HCT116 (cell line): Measurements from ENCODE around the gene GAD1. TPM values are rescaled to one million over a fixed set of nuclear protein-coding genes. Genes with fewer than 3 reads are reported as not detected.

Experiments used
- ATAC-seq: fragments of 200-7000 bp; cut with Tn5 transposase; 2 replicates; pipeline ENCODE4 v1.9.1; 2020; ENCODE audit warnings: mild to moderate bottlenecking, moderate library complexity
- BruUV-seq: library from RNA; stranded (reverse); fragments of 400-500 nt; replicated peaks from 2 replicates; lab custom pipeline; 2021; lab: Mats Ljungman, UMichigan
- CTCF ChIA-PET: fragments of 300-600 bp; sonication (Branson Sonifier 250); formaldehyde crosslinking; loops from one replicate; lab custom pipeline; 2021; ENCODE audit warnings: antibody characterized with exemption; lab: Charles Lee
- POLR2A ChIA-PET: fragments of 300-600, 350-600 bp; sonication (Branson Sonifier 250); formaldehyde crosslinking; loops from one replicate; lab custom pipeline; 2021; ENCODE audit warnings: antibody characterized with exemption; lab: Charles Lee
- RAD21 ChIA-PET, 2 experiments: fragments of 300-600 bp; sonication (Branson Sonifier 250); formaldehyde crosslinking; loops; one replicate each; lab custom pipeline; 2023; ENCODE audit warnings: low total read pairs in 2 of 2; ENCODE audit not compliant: uncharacterized antibody in 2 of 2, unreplicated experiment in 2 of 2, low non-redundant PET in 1 of 2; lab: Charles Lee
- DNase-seq: peaks from one replicate; pipeline ENCODE4 v3.0.0-alpha.2; 2010; ENCODE audit warnings: low read depth, low spot score
- H2AFZ ChIP-seq: fragments of 200-600 bp; shearing (Covaris generic), sonication (generic); 2 replicates; pipeline ENCODE4 v1.6.1; 2017; ENCODE audit warnings: low read depth, mixed run types, mixed read lengths, antibody characterized with exemption, low read length; ENCODE audit not compliant: poor library complexity, severe bottlenecking
- H3K27ac ChIP-seq: 2 replicates; pipeline ENCODE4 v1.5.1; 2012; ENCODE audit warnings: low read depth, low read length
- H3K27me3 ChIP-seq: fragments of 200-600 bp; sonication (generic); 2 replicates; pipeline ENCODE4 v1.6.1; 2016; ENCODE audit warnings: mixed run types, low read length, mixed read lengths; ENCODE audit not compliant: insufficient read depth
- H3K36me3 ChIP-seq, 2 experiments: fragments of 200-500 bp in 1 of 2; fragments of 200-600 bp in 1 of 2; sonication (Bioruptor generic) in 1 of 2; sonication (generic) in 1 of 2; 2 replicates each; pipeline versions ENCODE4 v1.5.1 to v1.6.1; 2014 to 2016; ENCODE audit warnings: low read length in 2 of 2, inconsistent platforms in 1 of 2, mixed read lengths in 1 of 2, mixed run types in 1 of 2; ENCODE audit not compliant: insufficient read depth in 2 of 2, control insufficient read depth in 1 of 2
- H3K4me1 ChIP-seq, 2 experiments: fragments of 200-600 bp in 1 of 2; sonication (generic) in 1 of 2; 2 replicates each; pipeline versions ENCODE4 v1.5.1 to v1.6.1; 2012 to 2017; ENCODE audit warnings: low read length in 2 of 2, inconsistent platforms in 1 of 2, mild to moderate bottlenecking in 1 of 2, mixed read lengths in 1 of 2, mixed run types in 1 of 2, moderate library complexity in 1 of 2; ENCODE audit not compliant: insufficient read depth in 2 of 2, control insufficient read depth in 1 of 2
- H3K4me2 ChIP-seq: fragments of 200-600 bp; sonication (generic); 2 replicates; pipeline ENCODE4 v1.6.1; 2017; ENCODE audit warnings: mixed run types, low read length, mixed read lengths
- H3K4me3 ChIP-seq, 2 experiments: fragments of 200-600 bp in 1 of 2; sonication (generic) in 1 of 2; replicated peaks in 1 of 2; 2 replicates each; pipeline ENCODE4 v1.5.1; 2011 to 2016; ENCODE audit warnings: low read length in 2 of 2, control low read depth in 1 of 2, low read depth in 1 of 2, mild to moderate bottlenecking in 1 of 2, mixed read lengths in 1 of 2, mixed run types in 1 of 2
- H3K79me2 ChIP-seq: fragments of 200-600 bp; sonication (generic); 2 replicates; pipeline ENCODE4 v1.6.1; 2017; ENCODE audit warnings: mild to moderate bottlenecking, mixed run types, low read length, moderate library complexity, mixed read lengths; ENCODE audit not compliant: insufficient read depth
- H3K9ac ChIP-seq: fragments of 200-600 bp; sonication (generic); 2 replicates; pipeline ENCODE4 v1.6.1; 2016; ENCODE audit warnings: low read length, mixed read lengths
- H3K9me2 ChIP-seq: fragments of 200-600 bp; sonication (generic), shearing (Covaris generic); 2 replicates; pipeline ENCODE4 v1.6.1; 2017; ENCODE audit warnings: mixed run types, mild to moderate bottlenecking, moderate library complexity; ENCODE audit not compliant: insufficient read depth
- H3K9me3 ChIP-seq, 2 experiments: fragments of 200-500 bp in 1 of 2; fragments of 200-600 bp in 1 of 2; sonication (Bioruptor generic) in 1 of 2; sonication (generic) in 1 of 2; 2 replicates each; pipeline ENCODE4 v1.6.1; 2014 to 2017; ENCODE audit warnings: low read length in 2 of 2, mixed read lengths in 2 of 2, inconsistent platforms in 1 of 2, low read depth in 1 of 2, mild to moderate bottlenecking in 1 of 2, mixed run types in 1 of 2, moderate library complexity in 1 of 2; ENCODE audit not compliant: control insufficient read depth in 1 of 2, insufficient read depth in 1 of 2
- H4K20me1 ChIP-seq: fragments of 200-600 bp; sonication (generic), shearing (Covaris generic); 2 replicates; pipeline ENCODE4 v1.6.1; 2017; ENCODE audit warnings: mixed run types, mild to moderate bottlenecking, moderate library complexity; ENCODE audit not compliant: insufficient read depth
- ATF3 ChIP-seq: IDR thresholded peaks from 2 replicates; pipeline ENCODE4 v1.6.1; 2012
- CEBPB ChIP-seq: IDR thresholded peaks from 2 replicates; pipeline ENCODE4 v1.6.1; 2012; ENCODE audit warnings: low read depth
- EGR1 ChIP-seq: IDR thresholded peaks from 2 replicates; pipeline ENCODE4 v1.6.1; 2012; ENCODE audit warnings: low read depth
- EZH2phosphoT487 ChIP-seq: fragments of 200-600 bp; IDR thresholded peaks from 2 replicates; pipeline ENCODE4 v1.6.1; 2018; ENCODE audit warnings: antibody characterized with exemption, borderline replicate concordance
- FOSL1 ChIP-seq: IDR thresholded peaks from 2 replicates; pipeline ENCODE4 v1.6.1; 2012; ENCODE audit warnings: low read depth
- JUND ChIP-seq: IDR thresholded peaks from 2 replicates; pipeline ENCODE4 v1.6.1; 2012
- RAD21 ChIP-seq: IDR thresholded peaks from 2 replicates; pipeline ENCODE4 v1.6.1; 2012; ENCODE audit warnings: low read depth, mild to moderate bottlenecking
- SIN3A ChIP-seq: IDR thresholded peaks from 2 replicates; pipeline ENCODE4 v1.6.1; 2012; ENCODE audit warnings: low read depth
- SP1 ChIP-seq: IDR thresholded peaks from 2 replicates; pipeline ENCODE4 v1.6.1; 2012; ENCODE audit warnings: low read depth
- ZBTB33 ChIP-seq: IDR thresholded peaks from 2 replicates; pipeline ENCODE4 v1.6.1; 2011; ENCODE audit warnings: mild to moderate bottlenecking, low read length, moderate library complexity; ENCODE audit not compliant: insufficient replicate concordance; ENCODE audit errors: extremely low read depth
- ZFX ChIP-seq: fragments of 450-650 bp; IDR thresholded peaks from 2 replicates; pipeline ENCODE4 v1.6.1; 2017
- ZNF274 ChIP-seq: fragments of 200-500 bp; sonication (Bioruptor generic); IDR thresholded peaks from 2 replicates; pipeline ENCODE4 v1.6.1; 2014; ENCODE audit warnings: mild to moderate bottlenecking, low read depth, low read length, inconsistent platforms
- intact Hi-C: fragments of 100-400 bp; cut with micrococcal nuclease; formaldehyde crosslinking; loops from 2 replicates; pipeline ENCODE4 v1.10.0; 2022
- total RNA-seq: library from RNA; stranded (reverse); gene quantifications from one replicate; pipeline ENCODE4 v1.2.1, GENCODE V29; 2021; ENCODE audit not compliant: unreplicated experiment
- TF ChIP-seq, protein P1 (sequence below): IDR thresholded peaks from 2 replicates; pipeline ENCODE4 v1.6.1; 2012; ENCODE audit warnings: low read depth
- TF ChIP-seq, protein P2 (sequence below), 3 experiments: fragments of 200-600 bp in 1 of 3; sonication (generic) in 1 of 3; IDR thresholded peaks in 2 of 3; conservative IDR thresholded peaks in 1 of 3; 2 replicates each; pipeline ENCODE4 v1.5.1; 2012 to 2017; ENCODE audit warnings: low read depth in 2 of 3, low read length in 2 of 3, antibody characterized with exemption in 1 of 3, borderline replicate concordance in 1 of 3, control low read depth in 1 of 3, mild to moderate bottlenecking in 1 of 3, mixed read lengths in 1 of 3, mixed run types in 1 of 3, moderate library complexity in 1 of 3; ENCODE audit not compliant: insufficient read depth in 1 of 3

Gene GAD1
- total RNA-seq, 1 experiment from 2014 or later = 11.0 TPM

DNA sequence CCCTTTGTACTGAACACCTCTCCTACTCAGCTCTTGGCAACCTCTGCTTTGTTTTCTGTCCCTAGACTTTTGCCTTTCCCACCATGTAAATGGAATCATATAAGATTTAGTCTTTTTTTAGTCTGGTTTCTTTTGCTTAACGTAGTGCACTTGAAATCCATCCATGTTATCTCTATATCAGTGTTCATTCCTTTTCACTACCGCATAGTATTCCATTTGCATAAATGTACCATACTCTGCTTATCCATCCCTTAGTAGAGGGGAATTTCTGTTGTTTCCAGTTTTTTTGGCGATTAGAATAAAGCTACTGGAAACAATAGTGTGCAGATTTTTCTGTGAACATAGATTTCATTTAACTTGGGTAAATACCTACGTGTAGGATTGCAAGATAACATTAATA is 46.4 kb downstream of the GAD1 start:
- H2AFZ ChIP-seq = no peak overlapping the region
- DNase-seq = no peak
- no peaks in the 10 kb centered on the region for H3K4me1 ChIP-seq
- RAD21 ChIA-PET = no interaction called here
- no peaks in the 10 kb centered on the region for H3K9me3 ChIP-seq
- H3K27me3 ChIP-seq = no peaks in the 10 kb centered on the region
- no peaks in the 10 kb centered on the region for H4K20me1 ChIP-seq
- BruUV-seq = no TSS peak
- no peak for ATAC-seq
- H3K79me2 ChIP-seq = no peaks in the 10 kb centered on the region
- H3K9ac ChIP-seq = no peak overlapping the region
- POLR2A ChIA-PET = interaction anchor here (1.3 kb wide), 1 partner anchor 10 kb away, joined by 3 read pairs; no protein-coding TSS in a partner anchor
- no peaks in the 10 kb centered on the region for H3K9me2 ChIP-seq
- H3K4me3 ChIP-seq = no peak overlapping the region
- CTCF ChIA-PET = interaction anchor here (1.3 kb wide), 1 partner anchor 10 kb away, joined by 7 read pairs; no protein-coding TSS in a partner anchor
- no peak overlapping the region for H3K4me2 ChIP-seq
- no peaks in the 10 kb centered on the region for H3K36me3 ChIP-seq
- H3K27ac ChIP-seq = no peak overlapping the region
- TF ChIP-seq ZNF274 (no peak), CEBPB (no peak), RAD21 (no peak), ZFX (no peak), SP1 (no peak), SIN3A (no peak), ZBTB33 (no peak), FOSL1 (no peak), JUND (no peak), ATF3 (no peak), EGR1 (no peak), EZH2phosphoT487 (no peak)
- TF ChIP-seq, protein P1, sequence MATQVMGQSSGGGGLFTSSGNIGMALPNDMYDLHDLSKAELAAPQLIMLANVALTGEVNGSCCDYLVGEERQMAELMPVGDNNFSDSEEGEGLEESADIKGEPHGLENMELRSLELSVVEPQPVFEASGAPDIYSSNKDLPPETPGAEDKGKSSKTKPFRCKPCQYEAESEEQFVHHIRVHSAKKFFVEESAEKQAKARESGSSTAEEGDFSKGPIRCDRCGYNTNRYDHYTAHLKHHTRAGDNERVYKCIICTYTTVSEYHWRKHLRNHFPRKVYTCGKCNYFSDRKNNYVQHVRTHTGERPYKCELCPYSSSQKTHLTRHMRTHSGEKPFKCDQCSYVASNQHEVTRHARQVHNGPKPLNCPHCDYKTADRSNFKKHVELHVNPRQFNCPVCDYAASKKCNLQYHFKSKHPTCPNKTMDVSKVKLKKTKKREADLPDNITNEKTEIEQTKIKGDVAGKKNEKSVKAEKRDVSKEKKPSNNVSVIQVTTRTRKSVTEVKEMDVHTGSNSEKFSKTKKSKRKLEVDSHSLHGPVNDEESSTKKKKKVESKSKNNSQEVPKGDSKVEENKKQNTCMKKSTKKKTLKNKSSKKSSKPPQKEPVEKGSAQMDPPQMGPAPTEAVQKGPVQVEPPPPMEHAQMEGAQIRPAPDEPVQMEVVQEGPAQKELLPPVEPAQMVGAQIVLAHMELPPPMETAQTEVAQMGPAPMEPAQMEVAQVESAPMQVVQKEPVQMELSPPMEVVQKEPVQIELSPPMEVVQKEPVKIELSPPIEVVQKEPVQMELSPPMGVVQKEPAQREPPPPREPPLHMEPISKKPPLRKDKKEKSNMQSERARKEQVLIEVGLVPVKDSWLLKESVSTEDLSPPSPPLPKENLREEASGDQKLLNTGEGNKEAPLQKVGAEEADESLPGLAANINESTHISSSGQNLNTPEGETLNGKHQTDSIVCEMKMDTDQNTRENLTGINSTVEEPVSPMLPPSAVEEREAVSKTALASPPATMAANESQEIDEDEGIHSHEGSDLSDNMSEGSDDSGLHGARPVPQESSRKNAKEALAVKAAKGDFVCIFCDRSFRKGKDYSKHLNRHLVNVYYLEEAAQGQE = no peak
- TF ChIP-seq, protein P2, sequence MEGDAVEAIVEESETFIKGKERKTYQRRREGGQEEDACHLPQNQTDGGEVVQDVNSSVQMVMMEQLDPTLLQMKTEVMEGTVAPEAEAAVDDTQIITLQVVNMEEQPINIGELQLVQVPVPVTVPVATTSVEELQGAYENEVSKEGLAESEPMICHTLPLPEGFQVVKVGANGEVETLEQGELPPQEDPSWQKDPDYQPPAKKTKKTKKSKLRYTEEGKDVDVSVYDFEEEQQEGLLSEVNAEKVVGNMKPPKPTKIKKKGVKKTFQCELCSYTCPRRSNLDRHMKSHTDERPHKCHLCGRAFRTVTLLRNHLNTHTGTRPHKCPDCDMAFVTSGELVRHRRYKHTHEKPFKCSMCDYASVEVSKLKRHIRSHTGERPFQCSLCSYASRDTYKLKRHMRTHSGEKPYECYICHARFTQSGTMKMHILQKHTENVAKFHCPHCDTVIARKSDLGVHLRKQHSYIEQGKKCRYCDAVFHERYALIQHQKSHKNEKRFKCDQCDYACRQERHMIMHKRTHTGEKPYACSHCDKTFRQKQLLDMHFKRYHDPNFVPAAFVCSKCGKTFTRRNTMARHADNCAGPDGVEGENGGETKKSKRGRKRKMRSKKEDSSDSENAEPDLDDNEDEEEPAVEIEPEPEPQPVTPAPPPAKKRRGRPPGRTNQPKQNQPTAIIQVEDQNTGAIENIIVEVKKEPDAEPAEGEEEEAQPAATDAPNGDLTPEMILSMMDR (IDR thresholded peaks at IDR 0.05 in 2 of 3, conservative IDR thresholded peaks at IDR 0.05 in 1 of 3; ENCODE audit: borderline replicate concordance in 1 of 3, insufficient read depth in 1 of 3, low read depth in 2 of 3, low read length in 2 of 3) = no peak
- TF ChIP-seq, all 23 proteins: peak for 0
- intact Hi-C loops = no loop called here
